Astrocyte (in vitro differentiated cells and primary cell): Measurements from ENCODE around the gene PDZD2. TPM values are rescaled to one million over a fixed set of nuclear protein-coding genes. Genes with fewer than 3 reads are reported as not detected.
A peak's percentile ranks its signal among the peaks of the same experiment; 100 is the strongest.

Experiments used
- DNase-seq: peaks from one replicate; pipeline ENCODE4 v3.0.0-alpha.2; 2010; ENCODE audit warnings: low read depth
- FAIRE-seq: peaks from 2 replicates; lab custom pipeline; 2011; peaks lifted over from hg19 to GRCh38; lab: Jason Lieb, UNC
- H2AFZ ChIP-seq: 2 replicates; pipeline ENCODE4 v1.6.0; 2012; ENCODE audit warnings: low read depth, low read length, inconsistent platforms
- H3K27ac ChIP-seq: 2 replicates; pipeline ENCODE4 v1.5.1; 2011; ENCODE audit warnings: low read depth, low read length, inconsistent platforms
- H3K27me3 ChIP-seq: 2 replicates; pipeline ENCODE4 v1.6.0; 2011; ENCODE audit warnings: low read length, inconsistent platforms; ENCODE audit not compliant: insufficient read depth
- H3K36me3 ChIP-seq: 2 replicates; pipeline ENCODE4 v1.5.1; 2011; ENCODE audit warnings: low read length, inconsistent platforms; ENCODE audit not compliant: insufficient read depth
- H3K4me1 ChIP-seq: 2 replicates; pipeline ENCODE4 v1.5.1; 2011; ENCODE audit warnings: low read length, inconsistent platforms; ENCODE audit not compliant: insufficient read depth
- H3K4me2 ChIP-seq: 2 replicates; pipeline ENCODE4 v1.6.0; 2012; ENCODE audit warnings: low read length, inconsistent platforms
- H3K4me3 ChIP-seq: 2 replicates; pipeline ENCODE4 v1.5.1; 2011; ENCODE audit warnings: low read depth, mild to moderate bottlenecking, low read length, inconsistent platforms; ENCODE audit not compliant: insufficient read depth
- H3K79me2 ChIP-seq: 2 replicates; pipeline ENCODE4 v1.6.0; 2012; ENCODE audit warnings: mild to moderate bottlenecking, low read length, inconsistent platforms; ENCODE audit not compliant: insufficient read depth
- H3K9ac ChIP-seq: 2 replicates; pipeline ENCODE4 v1.6.0; 2012; ENCODE audit warnings: mild to moderate bottlenecking, low read length, inconsistent platforms
- H3K9me3 ChIP-seq: 2 replicates; pipeline ENCODE4 v1.5.1; 2012; ENCODE audit warnings: low read depth, mild to moderate bottlenecking, low read length, inconsistent platforms; ENCODE audit not compliant: insufficient read depth
- H4K20me1 ChIP-seq: 2 replicates; pipeline ENCODE4 v1.6.0; 2012; ENCODE audit warnings: low read length, inconsistent platforms; ENCODE audit not compliant: insufficient read depth
- H3K27ac Mint-ChIP-seq: one replicate; pipeline ENCODE4 v1.8.0; 2021; ENCODE audit warnings: mild to moderate bottlenecking, mixed read lengths; ENCODE audit not compliant: unreplicated experiment
- H3K27me3 Mint-ChIP-seq: one replicate; pipeline ENCODE4 v1.8.0; 2021; ENCODE audit warnings: low read depth, mixed read lengths; ENCODE audit not compliant: unreplicated experiment
- H3K36me3 Mint-ChIP-seq: one replicate; pipeline ENCODE4 v1.8.0; 2021; ENCODE audit warnings: low read depth, mixed read lengths; ENCODE audit not compliant: unreplicated experiment
- H3K4me1 Mint-ChIP-seq: one replicate; pipeline ENCODE4 v1.8.0; 2021; ENCODE audit warnings: low read depth, mixed read lengths; ENCODE audit not compliant: unreplicated experiment
- H3K4me3 Mint-ChIP-seq: one replicate; pipeline ENCODE4 v1.8.0; 2021; ENCODE audit warnings: mild to moderate bottlenecking, moderate library complexity, mixed read lengths; ENCODE audit not compliant: unreplicated experiment
- H3K9me3 Mint-ChIP-seq: one replicate; pipeline ENCODE4 v1.8.0; 2021; ENCODE audit warnings: mild to moderate bottlenecking, mixed read lengths; ENCODE audit not compliant: unreplicated experiment
- CTCF ChIP-seq: IDR thresholded peaks from 2 replicates; pipeline ENCODE4 v1.5.1; 2011; ENCODE audit warnings: low read depth, mild to moderate bottlenecking, inconsistent platforms, low read length, moderate library complexity; ENCODE audit not compliant: insufficient read depth
- EZH2 ChIP-seq: IDR thresholded peaks from 2 replicates; pipeline ENCODE4 v1.6.1; 2012; ENCODE audit warnings: mild to moderate bottlenecking, low read length, inconsistent platforms; ENCODE audit not compliant: insufficient read depth
- total RNA-seq: library from RNA; stranded (reverse); gene quantifications from 2 replicates; pipeline ENCODE4 v1.2.1, GENCODE V29; 2021

The PDZD2 gene
- total RNA-seq, 1 donor from 2014 or later, result 10.3 TPM

GRCh38 chr5:31823472-31823871, 184.5 kb downstream of the PDZD2 start:
- Histone ChIP-seq H4K20me1 (no peaks in the 10 kb centered on the region), H3K36me3 (no peaks in the 10 kb centered on the region), H3K9ac (no peak overlapping the region), H3K79me2 (no peaks in the 10 kb centered on the region), H3K4me2 (no peak overlapping the region), H2AFZ (no peak overlapping the region), H3K9me3 (no peaks in the 10 kb centered on the region), H3K27ac (no peak overlapping the region), H3K4me3 (no peak overlapping the region), H3K27me3 (peaks cover 4% of the 10 kb centered on the region), H3K4me1 (no peaks in the 10 kb centered on the region)
- H3K9me3 Mint-ChIP-seq, result peaks cover 3% of the 10 kb centered on the region
- DNase-seq (no peak), FAIRE-seq (no peak)
- no peaks in the 10 kb centered on the region for H3K4me1 Mint-ChIP-seq
- TF ChIP-seq CTCF (no peak), EZH2 (no peak)
- H3K27me3 Mint-ChIP-seq, result peaks cover 4% of the 10 kb centered on the region
- H3K27ac Mint-ChIP-seq, result no peak overlapping the region
- H3K36me3 Mint-ChIP-seq, result no peaks in the 10 kb centered on the region
- no peak overlapping the region for H3K4me3 Mint-ChIP-seq

GRCh38 chr5:31824869-31825517, 186.1 kb downstream of the PDZD2 start:
- no peak for DNase-seq
- no peak overlapping the region for H3K4me3 Mint-ChIP-seq
- peaks cover 4% of the 10 kb centered on the region for H3K27me3 Mint-ChIP-seq
- no peak overlapping the region for H3K4me3 ChIP-seq
- FAIRE-seq, result no peak
- no peak overlapping the region for H3K27ac ChIP-seq
- H3K36me3 Mint-ChIP-seq, result no peaks in the 10 kb centered on the region
- no peak overlapping the region for H2AFZ ChIP-seq
- H3K79me2 ChIP-seq, result no peaks in the 10 kb centered on the region
- H4K20me1 ChIP-seq, result no peaks in the 10 kb centered on the region
- peaks cover 4% of the 10 kb centered on the region for H3K27me3 ChIP-seq
- H3K4me1 ChIP-seq, result no peaks in the 10 kb centered on the region
- H3K27ac Mint-ChIP-seq, result no peak overlapping the region
- peaks cover 3% of the 10 kb centered on the region for H3K9me3 Mint-ChIP-seq
- no peaks in the 10 kb centered on the region for H3K36me3 ChIP-seq
- H3K9ac ChIP-seq, result no peak overlapping the region
- TF ChIP-seq CTCF (no peak), EZH2 (no peak)
- H3K9me3 ChIP-seq, result no peaks in the 10 kb centered on the region
- no peak overlapping the region for H3K4me2 ChIP-seq
- H3K4me1 Mint-ChIP-seq, result no peaks in the 10 kb centered on the region

- no peak overlapping the region for H3K4me2 ChIP-seq
- Mint-ChIP-seq H3K4me1 (no peaks in the 10 kb centered on the region), H3K9me3 (no peaks in the 10 kb centered on the region), H3K36me3 (no peaks in the 10 kb centered on the region), H3K4me3 (no peak overlapping the region), H3K27me3 (peaks cover 4% of the 10 kb centered on the region), H3K27ac (no peak overlapping the region)
- peak; percentile 73 for TF ChIP-seq CTCF
- TF ChIP-seq EZH2, result no peak
- no peaks in the 10 kb centered on the region for H3K36me3 ChIP-seq
- H3K27me3 ChIP-seq, result peaks cover 4% of the 10 kb centered on the region
- no peaks in the 10 kb centered on the region for H3K9me3 ChIP-seq
- H4K20me1 ChIP-seq, result no peaks in the 10 kb centered on the region
- H3K4me1 ChIP-seq, result no peaks in the 10 kb centered on the region
- no peak overlapping the region for H3K9ac ChIP-seq
- no peak overlapping the region for H3K27ac ChIP-seq
- no peak overlapping the region for H3K4me3 ChIP-seq
- peak; percentile 26 for DNase-seq
- FAIRE-seq, result no peak
- no peaks in the 10 kb centered on the region for H3K79me2 ChIP-seq
- H2AFZ ChIP-seq, result no peak overlapping the region
These were observed 186.7 kb downstream of the PDZD2 start for GRCh38 chr5:31825518-31826068.
